GM19193 (cell line): Measurements from ENCODE around the gene FBP2.

Source experiments
- POLR2A ChIP-seq: IDR thresholded peaks from 4 replicates; pipeline ENCODE4 v1.6.1; 2011; ENCODE audit not compliant: insufficient read depth, insufficient read length; ENCODE audit errors: extremely low read depth

The FBP2 gene

DNA sequence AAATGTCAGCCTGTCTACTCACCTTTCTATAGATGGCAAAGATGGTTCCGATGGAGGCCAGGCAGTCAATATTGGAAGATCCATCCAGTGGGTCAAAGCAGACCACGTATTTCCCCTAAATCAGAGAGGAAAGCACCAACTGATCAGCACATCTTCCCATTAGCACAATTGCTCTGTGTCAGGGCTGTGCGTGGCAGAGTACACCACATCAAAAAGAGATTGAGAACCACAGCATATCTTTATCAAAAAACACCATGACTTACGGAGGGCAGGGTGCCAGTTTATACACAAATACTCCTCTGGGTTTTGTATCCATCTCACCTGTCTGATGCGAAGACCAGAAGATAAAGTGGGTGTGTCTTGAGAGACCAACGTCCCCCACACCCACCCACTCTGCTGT is 9.1 kb downstream of the FBP2 start:
- TF ChIP-seq POLR2A: no peak

DNA sequence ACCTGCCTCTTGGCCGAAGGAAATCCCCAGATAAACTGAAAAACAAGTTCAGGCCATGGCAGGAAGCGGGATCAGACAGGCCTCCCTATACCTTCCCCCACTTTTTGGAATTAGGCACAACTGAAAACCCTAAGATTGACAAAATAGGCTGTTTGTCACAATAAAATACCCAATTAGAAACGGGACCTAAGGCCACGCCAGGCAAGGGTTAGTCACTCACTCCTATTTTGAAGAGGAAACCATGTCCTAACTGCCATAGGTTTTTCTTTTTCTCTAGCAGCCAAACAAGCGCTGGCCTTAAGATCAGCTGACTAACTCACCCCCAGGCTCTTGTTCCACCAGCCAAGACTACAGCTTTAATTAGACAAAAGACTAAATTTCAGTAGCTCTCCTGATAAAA is 11.9 kb downstream of the FBP2 start:
- no peak for TF ChIP-seq POLR2A

DNA sequence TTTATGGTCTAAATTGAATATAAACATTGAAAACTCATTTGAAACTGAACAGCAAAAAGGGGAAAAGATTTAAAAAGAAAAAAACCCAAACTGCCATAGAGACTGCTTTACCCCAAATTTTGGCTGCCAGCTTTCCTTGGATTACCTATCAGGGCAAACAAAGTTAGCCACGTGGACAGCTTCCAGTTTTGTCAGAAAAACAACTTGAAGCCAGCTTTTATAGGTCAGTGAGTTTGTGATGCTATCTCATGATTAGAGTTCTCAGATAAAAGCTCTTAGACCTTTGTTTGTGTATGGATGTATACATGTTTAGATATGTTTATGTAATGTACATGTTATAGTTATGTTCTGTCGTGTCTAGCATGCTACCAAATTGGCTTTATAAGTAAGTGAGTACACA is 16.1 kb downstream of the FBP2 start:
- no peak for TF ChIP-seq POLR2A

DNA sequence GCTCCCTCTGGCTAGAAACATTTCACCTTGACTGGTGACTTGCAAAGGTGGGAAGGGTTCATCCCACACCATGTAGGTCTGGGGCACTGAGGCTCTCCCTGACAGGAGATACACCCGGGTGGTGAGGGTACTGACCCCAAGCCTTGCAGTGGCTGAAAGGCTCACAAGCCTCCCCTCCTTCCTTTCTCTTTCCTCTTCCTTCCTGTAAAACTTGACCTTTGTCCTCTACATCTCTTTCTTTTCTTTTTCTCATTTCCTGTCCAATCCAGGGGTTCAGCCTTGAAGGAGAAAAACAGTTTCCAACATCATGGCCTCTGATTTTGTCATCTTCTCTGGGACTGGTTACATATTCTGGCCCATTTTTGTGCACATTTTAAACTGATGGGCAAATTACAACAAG is 16.6 kb downstream of the FBP2 start:
- no peak for TF ChIP-seq POLR2A

DNA sequence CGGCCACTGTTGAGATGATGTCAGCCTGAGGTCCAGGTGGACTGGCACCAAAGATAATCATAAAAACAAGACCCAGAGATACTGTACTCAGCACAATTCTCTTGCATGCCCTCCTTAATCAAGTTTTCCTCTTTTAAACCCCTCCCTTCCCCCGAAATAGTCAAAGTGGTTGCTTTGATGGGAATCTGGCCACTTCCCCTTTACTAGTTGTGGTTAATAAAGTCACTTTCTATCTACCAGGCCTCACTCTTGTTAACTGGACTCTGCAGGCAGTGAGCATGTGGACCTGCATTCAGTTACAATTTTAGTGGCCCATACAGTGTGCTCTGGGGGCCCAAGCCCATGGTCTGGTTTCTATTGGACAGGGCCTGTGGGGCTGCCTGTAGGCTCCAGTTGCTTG is 17.5 kb downstream of the FBP2 start:
- TF ChIP-seq POLR2A: no peak

DNA sequence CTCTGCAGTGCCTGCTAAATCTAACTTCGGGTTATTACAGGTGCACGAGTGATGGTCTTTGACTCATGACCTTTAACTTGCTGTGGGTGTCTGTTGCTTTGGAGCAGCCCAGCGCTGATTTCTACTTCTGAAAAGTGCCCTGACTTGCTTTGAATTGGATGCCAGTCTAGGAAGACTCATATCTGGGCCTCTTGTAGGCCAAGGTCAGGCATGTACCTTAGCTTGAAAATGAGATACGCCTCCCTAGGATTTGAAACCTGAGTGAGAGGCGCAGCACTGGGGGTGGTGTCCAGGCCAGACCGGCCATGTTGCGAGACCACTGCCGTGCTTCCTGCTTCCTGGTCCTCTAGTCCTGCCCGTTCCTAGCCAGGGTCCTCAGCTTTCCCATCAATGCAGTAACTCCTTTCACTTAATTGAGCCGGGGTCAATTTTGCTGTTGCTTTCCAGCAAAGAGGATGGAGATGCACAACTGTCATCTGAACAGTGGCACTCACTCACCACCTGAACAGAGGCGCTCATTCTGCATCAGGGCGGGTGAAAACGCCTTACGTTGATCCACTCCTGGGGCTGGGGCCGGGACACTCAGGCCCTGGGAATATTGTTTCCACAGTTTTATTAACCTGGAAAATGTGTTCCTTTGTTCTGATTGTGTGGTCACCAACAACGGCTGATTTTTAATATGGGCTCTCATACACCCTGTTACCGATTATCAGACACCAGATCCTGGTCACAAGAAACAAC is 24.5 kb downstream of the FBP2 start:
- no peak for TF ChIP-seq POLR2A

DNA sequence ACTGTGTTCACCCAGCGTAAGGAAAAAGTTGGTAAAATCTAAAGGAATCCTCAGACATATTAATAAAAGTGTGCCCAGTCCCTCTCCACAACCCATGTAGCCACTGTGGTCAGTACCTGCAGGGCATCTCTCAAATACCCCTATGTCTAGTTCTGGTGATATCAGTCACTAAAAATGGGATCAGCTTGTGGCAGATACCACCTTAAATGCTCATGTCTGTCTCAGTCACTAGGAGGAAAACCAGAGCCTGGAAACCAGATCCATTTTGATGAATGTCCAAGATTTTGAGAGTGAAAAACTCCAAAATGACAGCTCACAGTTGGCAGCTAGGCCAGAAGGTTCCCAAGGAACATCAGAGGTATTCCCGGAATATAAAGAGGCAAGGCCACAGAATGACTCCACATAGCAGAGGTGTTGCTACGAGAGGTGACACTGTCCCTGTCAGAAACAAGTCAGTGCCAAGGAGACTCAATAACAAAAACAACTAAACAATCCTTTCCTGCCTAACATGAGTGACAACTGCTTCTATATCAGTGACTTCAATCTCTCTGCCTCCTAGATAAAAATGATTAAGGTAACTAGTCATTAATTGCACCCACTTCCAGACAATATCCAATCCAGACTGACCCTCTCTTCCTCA is 25.3 kb downstream of the FBP2 start:
- TF ChIP-seq POLR2A: no peak

DNA sequence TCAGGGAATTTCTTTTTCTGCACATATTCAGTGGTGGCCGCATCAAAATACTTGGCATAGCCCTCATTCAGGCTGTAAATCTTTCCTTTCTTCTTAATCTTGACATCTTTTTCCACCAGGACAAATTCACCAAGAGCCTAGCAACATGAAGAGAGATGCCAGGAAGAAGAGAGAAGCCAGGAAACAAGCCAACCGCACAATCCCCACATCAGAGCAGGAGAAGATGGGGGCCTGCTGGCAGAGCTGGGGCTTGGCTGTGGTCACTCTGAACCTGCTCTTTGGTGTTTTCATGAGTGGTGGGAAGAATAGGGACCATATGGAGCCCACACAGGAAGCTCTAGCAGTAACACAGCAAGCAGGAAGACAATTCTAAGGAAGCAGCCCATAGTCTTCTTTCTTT is 26.4 kb downstream of the FBP2 start:
- TF ChIP-seq POLR2A: no peak

DNA sequence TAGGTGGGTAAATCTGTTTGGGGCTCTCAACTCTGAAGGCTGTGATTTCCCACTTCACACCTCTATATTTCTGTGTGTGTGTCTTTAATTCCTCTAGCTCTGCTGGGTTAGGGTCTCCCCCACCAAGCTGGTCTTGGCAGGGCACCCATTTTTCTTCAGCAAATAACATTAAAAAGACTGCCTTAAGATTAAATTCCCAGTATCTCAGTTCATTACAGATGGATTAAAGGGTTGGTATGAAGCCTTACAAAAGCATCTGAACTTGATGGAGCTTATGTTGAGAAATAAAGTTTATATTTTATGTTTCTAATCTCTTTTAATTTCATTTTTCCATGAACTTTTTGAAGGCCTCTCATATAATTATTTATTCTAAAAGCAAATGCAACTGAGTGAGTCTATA is 27.1 kb downstream of the FBP2 start:
- TF ChIP-seq POLR2A: no peak

DNA sequence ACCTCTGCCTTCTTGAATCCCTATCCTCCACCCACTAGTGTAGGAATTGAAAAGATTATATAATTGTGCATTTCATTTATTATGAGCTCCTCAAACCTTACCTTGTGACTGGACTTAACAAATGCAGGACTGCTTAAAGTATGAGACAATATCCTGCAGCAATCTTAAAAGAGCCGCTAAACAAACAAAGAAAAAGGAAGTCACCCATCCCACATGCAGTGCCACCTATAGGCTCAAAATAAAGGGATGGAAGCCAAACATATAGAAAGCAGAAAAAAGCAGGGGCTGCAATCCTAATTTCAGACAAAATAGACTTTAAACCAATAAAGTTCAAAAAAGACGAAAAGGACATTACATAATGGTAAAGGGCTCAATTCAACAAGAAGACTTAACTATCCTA is 30.1 kb downstream of the FBP2 start:
- no peak for TF ChIP-seq POLR2A

DNA sequence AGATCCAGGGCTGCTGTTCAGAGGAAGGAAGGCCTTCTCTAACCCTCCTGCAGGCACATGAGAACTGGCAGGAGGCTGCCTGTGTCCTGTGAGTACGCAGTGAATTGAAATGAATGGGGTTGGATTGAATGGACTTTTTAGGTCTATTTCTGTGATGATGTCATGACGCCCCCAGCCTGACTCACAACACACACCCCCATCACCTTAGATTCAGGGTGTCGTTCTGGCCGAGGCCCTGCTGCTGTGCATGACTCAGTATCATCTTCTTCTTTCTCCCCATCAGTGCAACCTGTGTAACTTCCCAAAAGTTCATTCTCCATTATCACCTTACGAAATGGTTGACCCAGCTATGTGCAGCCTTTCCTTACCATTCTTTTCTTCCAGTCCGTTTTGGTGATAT is 33.4 kb downstream of the FBP2 start:
- no peak for TF ChIP-seq POLR2A

DNA sequence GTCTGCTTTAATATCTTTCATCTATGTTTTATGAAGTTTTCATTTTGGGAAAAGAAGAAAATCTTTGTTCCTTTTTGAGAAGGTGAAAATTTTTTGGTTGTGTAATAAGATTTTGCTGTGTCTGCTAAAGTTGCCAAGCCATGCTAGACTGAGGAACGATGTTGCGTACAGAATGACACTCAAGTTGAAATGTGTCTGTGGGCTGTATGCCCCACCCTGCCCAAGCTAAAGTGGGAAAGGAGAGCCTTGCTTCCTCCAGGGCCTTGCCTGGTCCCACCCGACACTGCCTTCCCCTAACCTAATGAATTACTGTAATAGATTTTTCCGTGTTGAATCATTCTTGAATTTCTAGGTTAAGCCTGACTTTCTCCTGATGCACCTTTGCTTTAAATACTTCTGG is 36.2 kb downstream of the FBP2 start:
- no peak for TF ChIP-seq POLR2A

DNA sequence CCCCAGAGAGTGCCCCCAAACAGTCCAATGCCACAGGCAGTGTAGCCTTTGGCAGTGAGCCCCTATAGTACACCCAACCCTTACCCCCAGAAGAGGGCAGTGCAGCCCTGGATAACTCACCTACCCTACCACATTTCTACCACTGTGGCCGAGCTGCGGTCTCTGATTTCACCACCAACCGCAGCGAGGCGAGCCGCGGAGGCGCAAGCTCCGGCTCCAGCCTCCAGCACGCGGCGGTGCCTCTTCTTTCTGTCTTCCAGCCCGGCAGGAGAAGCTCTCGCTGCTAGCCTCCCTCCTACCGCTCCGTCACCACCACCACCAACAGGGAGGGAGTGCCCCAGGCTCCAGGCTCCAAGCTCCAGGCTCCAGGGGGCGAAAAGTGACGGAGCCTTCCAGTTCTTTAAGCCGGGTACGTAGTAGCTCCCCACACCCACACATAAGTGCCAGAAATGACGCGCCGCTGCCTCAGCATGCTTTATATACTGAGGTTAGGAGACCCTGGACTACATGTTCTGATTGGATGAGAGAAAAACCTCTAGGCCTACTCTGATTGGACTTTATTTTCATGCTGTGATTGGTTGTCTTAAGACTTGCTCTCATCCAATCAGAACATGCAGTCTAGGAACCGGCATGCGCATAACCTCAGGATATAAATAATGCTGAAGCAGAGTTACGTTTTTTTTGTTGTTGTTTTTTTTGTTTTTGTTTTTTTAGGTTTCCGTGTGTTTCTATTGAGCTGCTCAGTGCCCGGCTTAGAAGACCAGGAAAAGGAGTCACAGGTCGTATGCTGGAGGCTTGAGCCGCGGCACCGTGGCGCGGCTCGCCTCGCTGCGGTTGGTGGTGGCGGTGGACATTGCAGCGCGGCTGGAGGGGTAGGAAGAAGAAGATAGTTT is 38.9 kb downstream of the FBP2 start, which contains the start of gene PCAT7:
Gene PCAT7 (plus strand): TSS at position 645 of the 893 bp plus-strand sequence.
- no peak for TF ChIP-seq POLR2A

DNA sequence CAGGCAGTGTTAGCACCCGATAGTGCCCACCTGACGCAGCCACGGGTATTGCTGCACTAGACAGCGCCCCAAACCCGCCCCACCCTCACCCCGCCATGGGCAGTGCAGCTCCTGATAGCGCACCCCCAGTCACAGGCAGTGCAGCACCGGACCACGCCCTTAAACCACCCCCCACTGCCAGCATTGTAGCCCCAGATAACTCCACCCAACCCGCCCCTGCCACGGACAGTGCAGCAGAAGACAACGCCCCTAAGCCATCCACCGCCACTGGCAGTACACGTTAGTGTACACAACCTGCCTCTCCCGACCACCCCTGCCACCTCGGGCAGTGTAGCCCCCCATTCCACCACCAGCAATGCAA is 39.6 kb downstream of the FBP2 start:
- TF ChIP-seq POLR2A: no peak
